GM10847 (cell line): ENCODE results near the gene CXCL9.

Experiments
- POLR2A ChIP-seq: IDR thresholded peaks from 2 replicates; pipeline ENCODE4 v1.6.1; 2011; ENCODE audit not compliant: insufficient read length; ENCODE audit errors: extremely low read depth

CXCL9 gene

GRCh38 chr4:76012388-76012801, 5.1 kb upstream of the CXCL9 start:
- no peak for TF ChIP-seq POLR2A

- no peak for TF ChIP-seq POLR2A
These were observed 4.5 kb upstream of the CXCL9 start for GRCh38 chr4:76011700-76012387.

GRCh38 chr4:76011018-76011670, 3.8 kb upstream of the CXCL9 start:
- no peak for TF ChIP-seq POLR2A

GRCh38 chr4:76010576-76010975, 3.3 kb upstream of the CXCL9 start:
- no peak for TF ChIP-seq POLR2A

- no peak for TF ChIP-seq POLR2A
These were observed 2.0 kb upstream of the CXCL9 start for GRCh38 chr4:76009311-76009710.

- TF ChIP-seq POLR2A: no peak
These were observed 3.7 kb downstream of the CXCL9 start for GRCh38 chr4:76003620-76004019.

GRCh38 chr4:76003035-76003434, 4.3 kb downstream of the CXCL9 start:
- no peak for TF ChIP-seq POLR2A

- TF ChIP-seq POLR2A: no peak
These were observed 5.1 kb downstream of the CXCL9 start for GRCh38 chr4:76002176-76002575.

- no peak for TF ChIP-seq POLR2A
These were observed 5.6 kb downstream of the CXCL9 start for GRCh38 chr4:76001700-76002099.

- TF ChIP-seq POLR2A: no peak
These were observed 7.0 kb downstream of the CXCL9 start for GRCh38 chr4:76000279-76000678.

GRCh38 chr4:75997946-75998345, 9.4 kb downstream of the CXCL9 start:
- no peak for TF ChIP-seq POLR2A

GRCh38 chr4:75997081-75997480, 10.2 kb downstream of the CXCL9 start:
- no peak for TF ChIP-seq POLR2A

- TF ChIP-seq POLR2A: no peak
These were observed 11.6 kb downstream of the CXCL9 start for GRCh38 chr4:75995727-75996126.

GRCh38 chr4:75992462-75992861, 14.8 kb downstream of the CXCL9 start:
- TF ChIP-seq POLR2A: no peak

GRCh38 chr4:75989846-75990528, 17.3 kb downstream of the CXCL9 start:
- no peak for TF ChIP-seq POLR2A

GRCh38 chr4:75985116-75985515, 22.2 kb downstream of the CXCL9 start:
- no peak for TF ChIP-seq POLR2A
